Ovary (tissue), 3 donors: ENCODE measurements around the gene ACAT1.

Source experiments
- POLR2A ChIP-seq: fragments of 450-650 bp; IDR thresholded peaks from one replicate; pipeline ENCODE4 v1.6.1; 2017; ENCODE audit warnings: antibody characterized with exemption, mild to moderate bottlenecking, moderate library complexity
- TF ChIP-seq, protein P1 (sequence below), 3 donors: fragments of 450-650 bp in 2 of 3; fragments of 200-600 bp in 1 of 3; IDR thresholded peaks; one replicate each; pipeline versions ENCODE4 v1.5.1 to v1.8.0; 2016 to 2022; ENCODE audit warnings: antibody characterized with exemption in 3 of 3, mild to moderate bottlenecking in 1 of 3
- donor health status: DM: no; HTN: no; CAD: no.

- TF ChIP-seq, protein P1, sequence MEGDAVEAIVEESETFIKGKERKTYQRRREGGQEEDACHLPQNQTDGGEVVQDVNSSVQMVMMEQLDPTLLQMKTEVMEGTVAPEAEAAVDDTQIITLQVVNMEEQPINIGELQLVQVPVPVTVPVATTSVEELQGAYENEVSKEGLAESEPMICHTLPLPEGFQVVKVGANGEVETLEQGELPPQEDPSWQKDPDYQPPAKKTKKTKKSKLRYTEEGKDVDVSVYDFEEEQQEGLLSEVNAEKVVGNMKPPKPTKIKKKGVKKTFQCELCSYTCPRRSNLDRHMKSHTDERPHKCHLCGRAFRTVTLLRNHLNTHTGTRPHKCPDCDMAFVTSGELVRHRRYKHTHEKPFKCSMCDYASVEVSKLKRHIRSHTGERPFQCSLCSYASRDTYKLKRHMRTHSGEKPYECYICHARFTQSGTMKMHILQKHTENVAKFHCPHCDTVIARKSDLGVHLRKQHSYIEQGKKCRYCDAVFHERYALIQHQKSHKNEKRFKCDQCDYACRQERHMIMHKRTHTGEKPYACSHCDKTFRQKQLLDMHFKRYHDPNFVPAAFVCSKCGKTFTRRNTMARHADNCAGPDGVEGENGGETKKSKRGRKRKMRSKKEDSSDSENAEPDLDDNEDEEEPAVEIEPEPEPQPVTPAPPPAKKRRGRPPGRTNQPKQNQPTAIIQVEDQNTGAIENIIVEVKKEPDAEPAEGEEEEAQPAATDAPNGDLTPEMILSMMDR (IDR thresholded peaks at IDR 0.05): no peak
- TF ChIP-seq POLR2A: no peak
Observed at GRCh38 chr11:108142304-108142703, 20.9 kb downstream of the ACAT1 start.
